ENCODE results near the gene ANTXRL.
"Not testable (repeated sequence)": the region's sequence is repeated elsewhere in the genome, so short reads cannot be mapped to it uniquely, and the experiment has no call there.

The ANTXRL gene

GRCh38 chr10:46286991-46287693 lies at the start of gene ANTXRL:
Gene ANTXRL, plus strand, starts transcription at chr10:46286997. Its CDS starts 266 bp downstream, at chr10:46287263.
- no peak for DNase-seq

GRCh38 chr10:46237815-46238510 lies 48.8 kb upstream of the ANTXRL start:
- no peak for DNase-seq

- DNase-seq: no peak
Measured at GRCh38 chr10:46239247-46239646, 47.5 kb upstream of the ANTXRL start.

GRCh38 chr10:46239993-46240683 lies 46.7 kb upstream of the ANTXRL start:
- no peak for DNase-seq

- no peak for DNase-seq
Measured at GRCh38 chr10:46240684-46241565, 45.9 kb upstream of the ANTXRL start.

GRCh38 chr10:46245381-46245900 lies 41.4 kb upstream of the ANTXRL start:
- DNase-seq: no peak

- not testable (repeated sequence) for DNase-seq
Measured at GRCh38 chr10:46246400-46247180, 40.2 kb upstream of the ANTXRL start.

- DNase-seq: no peak
Measured at GRCh38 chr10:46247181-46247475, 39.7 kb upstream of the ANTXRL start.

GRCh38 chr10:46247808-46248569 lies 38.8 kb upstream of the ANTXRL start:
- DNase-seq: no peak

- DNase-seq: no peak
Measured at GRCh38 chr10:46248651-46249146, 38.1 kb upstream of the ANTXRL start.

GRCh38 chr10:46249617-46250344 lies 37.0 kb upstream of the ANTXRL start:
- not testable (repeated sequence) for DNase-seq

- no peak for DNase-seq
Measured at GRCh38 chr10:46250481-46250880, 36.3 kb upstream of the ANTXRL start.

GRCh38 chr10:46250898-46251856 lies 35.6 kb upstream of the ANTXRL start:
- no peak for DNase-seq

- no peak for DNase-seq
Measured at GRCh38 chr10:46251857-46252847, 34.6 kb upstream of the ANTXRL start.

GRCh38 chr10:46253076-46254006 lies 33.5 kb upstream of the ANTXRL start:
- no peak for DNase-seq

- DNase-seq: no peak
Measured at GRCh38 chr10:46254007-46254383, 32.8 kb upstream of the ANTXRL start.

- DNase-seq: no peak
Measured at GRCh38 chr10:46254467-46254866, 32.3 kb upstream of the ANTXRL start.
